ENCODE data around the gene ATP9A. TPM values are rescaled to one million over a fixed set of nuclear protein-coding genes. Genes with fewer than 3 reads are reported as not detected.
"Not testable (repeated sequence)": the region's sequence is repeated elsewhere in the genome, so short reads cannot be mapped to it uniquely, and the experiment has no call there.

ATP9A gene
- total RNA-seq, 1 donor from 2014 or later, result 31.1 TPM

DNA sequence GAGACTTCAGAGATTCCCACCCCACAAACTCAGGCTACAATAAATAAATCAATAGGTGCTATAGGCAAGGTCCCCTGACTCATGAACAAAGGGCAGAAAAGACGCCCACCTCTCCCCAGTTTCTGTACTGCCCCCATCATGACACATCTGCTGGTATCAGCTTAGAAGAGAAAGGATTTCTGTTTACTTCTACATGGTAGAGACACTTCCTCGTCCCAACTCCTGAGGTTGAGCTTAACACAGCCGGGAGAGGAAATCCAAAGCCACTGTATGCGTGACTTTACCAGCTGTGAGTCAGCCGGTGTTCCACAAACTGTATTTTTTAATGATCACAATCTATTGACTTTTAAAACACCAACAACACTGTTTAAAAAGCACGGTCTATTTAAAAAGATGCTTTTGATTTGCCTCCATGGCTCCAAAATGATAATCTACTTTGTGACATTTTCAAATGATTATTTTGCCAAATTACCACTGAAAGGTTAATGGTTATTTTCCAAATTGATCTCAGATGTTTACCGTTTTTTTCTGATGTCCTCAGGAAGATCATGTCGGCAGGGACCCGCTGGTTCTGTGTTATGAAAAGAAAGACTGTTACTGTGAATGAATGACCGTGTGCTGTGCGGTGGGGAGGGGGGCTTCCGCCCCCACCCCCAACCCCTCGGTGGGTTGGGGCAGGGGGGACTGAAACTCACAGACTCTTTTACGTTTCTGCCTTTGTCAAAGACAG lies 72.5 kb downstream of the ATP9A start:
- peak; percentile 69 for DNase-seq (ENCODE audit: low read depth, low spot score)

DNA sequence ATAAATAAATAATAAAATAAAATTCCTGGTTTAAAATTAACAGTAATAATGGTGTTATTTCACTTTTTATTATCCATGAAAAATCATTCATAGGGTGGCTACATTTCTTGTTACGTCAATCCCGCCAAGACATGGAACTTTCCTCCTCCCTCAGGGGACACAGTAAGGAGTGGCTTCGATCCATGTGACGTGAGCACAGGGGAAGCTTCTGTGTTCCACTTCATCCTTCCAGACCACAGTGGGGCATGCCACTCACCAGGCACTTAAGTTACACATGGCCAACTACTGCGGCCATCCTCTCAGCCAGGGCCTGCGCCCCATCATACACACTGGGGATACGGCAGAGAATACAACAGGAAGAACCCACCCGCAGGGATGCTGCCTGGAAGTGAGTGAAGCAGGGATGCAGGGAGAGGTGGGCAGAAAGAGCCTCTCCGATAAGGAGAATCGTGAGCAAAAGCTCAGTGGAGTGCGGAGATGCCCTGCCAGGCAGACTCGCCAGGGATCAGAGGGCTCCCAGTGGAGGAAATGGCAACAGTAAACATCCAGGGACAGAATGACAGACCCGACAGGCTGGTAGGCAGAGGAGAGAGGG lies 75.3 kb downstream of the ATP9A start:
- no peak for DNase-seq (ENCODE audit: low read depth, low spot score)

DNA sequence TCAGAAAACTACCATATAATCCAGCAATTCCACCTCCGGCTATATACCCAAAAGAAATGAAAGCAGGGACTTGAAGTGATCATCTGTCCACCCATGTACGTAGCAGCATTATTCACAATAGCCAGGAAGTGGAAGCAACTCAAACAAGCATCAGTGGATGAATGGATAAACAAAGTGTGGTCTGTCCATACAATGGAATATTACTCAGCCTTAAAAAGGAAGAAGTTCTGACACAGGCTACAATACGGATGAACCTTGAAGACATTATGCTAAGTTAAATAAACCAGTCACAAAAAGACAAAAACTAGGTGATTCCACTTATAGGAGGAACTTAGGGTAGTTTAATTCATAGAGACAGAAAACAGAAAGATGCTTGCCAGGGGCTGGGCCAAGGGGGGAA lies 76.5 kb downstream of the ATP9A start:
- DNase-seq (ENCODE audit: low read depth, low spot score), result no peak

DNA sequence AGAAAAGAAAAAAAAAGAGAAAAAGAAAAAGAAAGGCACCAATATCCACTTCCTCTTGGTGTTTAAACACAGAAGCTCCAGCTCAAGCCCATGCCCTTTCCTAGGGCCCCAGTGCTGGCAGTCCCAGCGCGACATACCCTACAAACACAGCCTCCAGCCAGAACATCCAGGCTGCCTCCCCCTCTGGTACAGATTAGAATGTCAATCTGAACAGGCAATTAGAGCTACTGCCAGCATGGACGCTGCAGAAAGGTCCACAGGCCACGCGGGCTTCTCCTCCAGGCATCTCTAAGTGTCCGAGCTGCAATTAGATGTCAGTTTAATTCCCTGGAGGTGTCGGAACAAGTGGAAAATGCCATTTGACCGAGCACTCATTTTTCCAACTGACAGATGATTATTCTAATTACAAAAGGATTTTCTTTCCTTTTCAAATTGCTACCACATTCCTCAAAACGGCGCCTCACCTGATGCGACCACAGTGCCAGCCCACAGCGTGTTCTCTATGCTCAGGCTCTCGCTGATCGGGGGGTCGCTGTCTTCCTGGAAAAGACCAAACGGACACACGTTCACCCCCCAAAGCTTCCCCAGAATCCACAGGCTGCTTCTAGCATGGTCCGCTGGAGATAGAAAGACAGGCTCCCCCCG lies 79.5 kb downstream of the ATP9A start:
- no peak for DNase-seq (ENCODE audit: low read depth, low spot score)

DNA sequence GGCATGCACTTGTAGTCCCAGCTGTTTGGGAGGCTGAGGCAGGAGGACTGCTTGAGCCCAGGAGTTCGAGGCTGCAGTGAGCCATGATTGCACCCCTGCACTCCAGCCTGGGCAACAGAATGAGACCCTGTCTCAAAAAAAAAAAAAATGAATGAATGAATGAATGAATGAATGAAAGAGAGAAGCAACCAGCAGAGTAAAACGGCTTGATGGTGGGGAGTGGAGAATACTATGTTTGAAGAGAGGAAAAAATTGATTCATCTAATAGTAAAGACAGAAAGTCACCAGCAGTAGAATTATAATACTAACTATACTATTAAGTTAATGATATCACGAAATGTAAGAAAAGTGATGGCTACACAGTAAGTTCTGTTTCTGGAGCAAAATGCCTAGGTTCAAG lies 80.6 kb downstream of the ATP9A start:
- DNase-seq (ENCODE audit: low read depth, low spot score), result no peak

DNA sequence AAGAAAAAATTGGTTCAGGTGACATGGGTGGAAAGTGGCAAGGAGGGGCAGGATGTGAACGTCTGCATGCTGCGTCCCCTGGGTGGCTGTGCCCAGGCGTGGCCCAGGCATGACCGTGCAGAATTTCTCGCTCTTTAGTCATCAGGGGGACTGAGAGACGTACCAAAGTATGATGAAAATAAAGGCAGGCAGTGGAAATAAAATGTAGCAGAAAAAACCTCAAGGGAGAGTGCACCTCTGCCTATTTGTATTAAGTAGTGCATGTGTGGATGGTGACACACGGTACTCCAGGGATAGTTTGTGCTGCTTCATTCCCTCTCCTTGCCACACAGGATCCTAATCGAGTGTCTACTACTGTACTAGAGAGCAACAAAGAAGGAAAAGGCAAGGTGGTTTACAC lies 81.1 kb downstream of the ATP9A start:
- no peak for DNase-seq (ENCODE audit: low read depth, low spot score)

DNA sequence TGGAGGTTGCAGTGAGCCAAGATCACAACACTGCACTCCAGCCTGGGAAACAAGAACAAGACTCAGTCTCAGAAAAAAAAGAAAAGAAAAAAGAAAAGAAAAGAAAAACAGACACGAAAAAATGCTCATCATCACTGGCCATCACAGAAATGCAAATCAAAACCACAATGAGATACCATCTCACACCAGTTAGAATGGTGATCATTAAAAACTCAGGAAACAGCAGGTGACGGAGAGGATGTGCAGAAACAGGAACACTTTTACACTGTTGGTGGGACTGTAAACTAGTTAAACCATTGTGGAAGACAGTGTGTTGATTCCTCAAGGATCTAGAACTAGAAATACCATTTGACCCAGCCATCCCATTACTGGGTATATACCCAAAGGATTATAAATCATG lies 82.7 kb downstream of the ATP9A start:
- not testable (repeated sequence) for DNase-seq (ENCODE audit: low read depth, low spot score)

DNA sequence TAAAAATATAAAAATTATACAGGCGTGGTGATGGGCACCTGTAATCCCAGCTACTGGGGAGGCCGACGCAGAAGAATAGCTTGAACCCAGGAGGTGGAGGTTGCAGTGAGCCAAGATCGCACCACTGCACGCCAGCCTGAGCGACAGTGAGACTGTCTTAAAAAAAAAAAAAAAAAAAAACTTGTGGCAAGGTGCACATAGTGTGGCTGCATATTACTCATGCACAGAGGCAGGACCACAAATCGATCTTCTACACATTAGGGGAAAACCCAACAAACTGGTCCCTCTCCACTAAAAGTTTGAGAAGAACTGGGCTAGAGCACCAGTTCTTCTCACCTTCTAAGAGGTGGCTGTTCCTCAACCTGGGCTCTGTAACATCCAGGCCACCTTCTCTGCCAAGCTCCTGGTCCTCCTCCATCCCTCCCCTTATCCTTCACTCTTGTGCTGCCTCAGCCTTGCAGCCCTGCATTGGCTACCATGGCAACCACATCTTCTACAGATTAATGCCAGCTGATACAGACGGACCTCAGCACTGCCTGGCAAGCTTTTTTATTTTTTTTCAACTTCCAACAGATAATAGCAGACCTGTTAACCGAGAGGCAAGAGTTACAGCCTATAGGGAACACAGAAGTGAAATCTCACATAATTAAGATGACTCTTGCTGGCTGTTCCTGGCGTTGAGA lies 88.0 kb downstream of the ATP9A start:
- no peak for DNase-seq (ENCODE audit: low read depth, low spot score)

DNA sequence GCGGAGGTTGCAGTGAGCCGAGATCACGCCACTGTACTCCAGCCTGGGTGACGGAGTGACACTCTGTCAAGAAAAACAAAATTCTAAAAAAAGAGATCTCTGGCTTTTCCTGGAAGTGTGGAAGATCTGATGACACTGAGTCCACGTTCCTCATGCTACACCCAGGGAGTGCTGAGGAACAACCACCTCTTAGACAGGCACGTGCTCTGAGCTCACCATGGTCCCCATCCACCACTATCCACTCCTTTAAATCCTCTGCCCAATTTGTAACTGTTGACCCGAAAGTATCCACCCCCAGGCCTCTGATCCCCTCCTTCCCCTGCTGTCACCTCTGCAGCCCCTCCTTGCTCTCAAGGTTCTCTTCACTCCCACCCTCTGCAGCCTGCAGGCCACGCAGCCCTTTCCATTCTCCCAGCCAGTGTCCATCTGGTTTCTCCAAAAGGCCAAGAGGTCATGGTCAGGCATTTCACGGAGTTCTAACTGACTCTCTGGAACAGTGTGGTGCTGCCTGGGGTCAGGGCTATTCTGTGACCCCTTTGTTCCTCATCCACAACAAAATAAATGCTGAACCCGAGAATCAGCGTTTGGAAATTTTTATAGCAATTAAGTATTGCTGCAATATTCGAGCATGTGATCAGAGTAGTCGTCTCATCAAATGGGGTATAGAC lies 88.8 kb downstream of the ATP9A start:
- DNase-seq (ENCODE audit: low read depth, low spot score), result no peak

DNA sequence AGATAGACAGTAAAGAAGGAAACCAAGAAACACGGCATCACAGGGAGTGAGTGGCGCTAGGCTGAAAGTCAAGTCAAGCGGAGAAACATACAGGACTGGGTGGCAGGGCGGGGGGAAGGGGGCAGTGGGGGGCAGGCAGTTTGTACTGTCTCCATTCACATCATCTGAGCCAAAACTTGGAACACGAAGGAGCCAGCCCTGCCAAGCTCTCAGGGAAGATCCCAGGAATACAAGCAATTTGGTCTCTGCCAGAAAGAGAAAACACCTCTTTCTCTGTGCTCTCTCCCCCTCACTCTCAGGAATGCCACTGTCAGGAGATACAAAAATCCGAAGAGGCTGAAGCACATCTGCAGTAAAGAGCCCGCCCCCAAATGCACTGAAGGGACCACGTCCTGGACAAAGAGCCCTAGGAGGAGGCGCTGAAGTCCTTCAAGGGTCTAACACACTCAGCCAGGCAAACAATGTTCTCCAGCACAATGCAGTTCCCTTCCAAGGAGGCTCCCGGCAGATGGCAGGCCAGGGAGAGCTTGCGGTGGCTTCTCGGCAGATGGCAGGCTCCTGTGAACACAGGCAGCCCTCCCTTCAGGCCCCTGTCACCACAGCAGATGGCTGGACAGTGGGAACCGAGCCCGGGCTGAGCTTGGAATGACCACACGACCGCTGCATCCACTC lies 90.0 kb downstream of the ATP9A start:
- DNase-seq (ENCODE audit: low read depth, low spot score), result no peak

DNA sequence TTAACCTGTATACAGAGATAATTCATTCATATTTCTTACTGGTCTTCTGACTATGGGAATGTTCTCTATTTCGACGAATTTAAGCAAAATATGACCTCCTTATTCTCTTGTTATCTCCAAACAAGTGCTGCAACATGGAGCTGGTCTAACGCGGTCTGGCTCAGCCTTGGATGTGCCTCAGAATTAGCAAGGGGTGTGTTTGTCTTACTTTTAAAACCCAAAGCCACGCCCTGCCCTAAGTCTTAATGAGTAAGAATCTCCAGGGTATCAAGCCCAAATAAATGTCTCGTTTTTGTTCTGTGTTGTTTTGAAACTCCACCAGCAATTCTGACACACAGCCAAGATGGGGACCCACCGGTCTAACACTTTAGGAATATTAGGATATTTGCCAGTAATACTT lies 99.2 kb downstream of the ATP9A start:
- no peak for DNase-seq (ENCODE audit: low read depth, low spot score)

DNA sequence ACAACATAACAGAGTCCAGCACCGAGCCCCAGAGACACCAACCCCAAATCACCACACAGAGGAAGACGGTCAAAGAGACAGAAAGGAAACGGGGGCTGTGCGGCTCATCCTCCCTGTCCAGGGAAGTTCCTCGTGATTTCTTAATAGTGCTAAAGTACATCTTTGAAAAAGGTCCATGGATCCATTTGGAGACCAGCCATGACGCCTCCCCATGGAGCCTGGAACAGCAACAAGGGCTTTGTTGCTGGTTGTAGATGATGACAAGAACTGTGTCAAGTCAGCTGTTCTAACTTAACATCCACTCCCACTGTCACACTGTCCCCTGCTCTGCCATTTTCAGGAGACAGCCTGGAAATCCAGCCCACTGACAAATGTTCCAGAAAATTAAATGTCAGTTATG lies 99.7 kb downstream of the ATP9A start:
- DNase-seq (ENCODE audit: low read depth, low spot score), result no peak

DNA sequence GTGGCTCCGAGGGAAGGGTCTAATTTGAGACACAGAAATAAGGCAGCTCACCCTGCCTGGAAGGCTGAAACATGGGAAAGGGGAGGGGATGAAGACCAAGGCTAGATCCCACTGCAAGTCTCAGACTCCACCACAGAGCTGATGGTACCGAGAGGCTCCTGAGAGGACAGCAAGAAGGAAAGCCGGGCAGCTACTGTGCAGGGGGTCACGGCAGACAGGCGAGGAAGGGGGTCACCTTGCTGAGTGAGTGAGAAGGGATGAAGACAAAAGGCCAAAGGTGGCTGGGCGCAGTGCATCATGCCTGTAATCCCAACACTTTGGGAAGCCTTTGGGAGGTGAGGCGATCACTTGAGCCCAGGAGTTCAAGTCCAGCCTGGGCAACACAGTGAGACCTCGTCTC lies 100.7 kb downstream of the ATP9A start:
- DNase-seq (ENCODE audit: low read depth, low spot score), result no peak

DNA sequence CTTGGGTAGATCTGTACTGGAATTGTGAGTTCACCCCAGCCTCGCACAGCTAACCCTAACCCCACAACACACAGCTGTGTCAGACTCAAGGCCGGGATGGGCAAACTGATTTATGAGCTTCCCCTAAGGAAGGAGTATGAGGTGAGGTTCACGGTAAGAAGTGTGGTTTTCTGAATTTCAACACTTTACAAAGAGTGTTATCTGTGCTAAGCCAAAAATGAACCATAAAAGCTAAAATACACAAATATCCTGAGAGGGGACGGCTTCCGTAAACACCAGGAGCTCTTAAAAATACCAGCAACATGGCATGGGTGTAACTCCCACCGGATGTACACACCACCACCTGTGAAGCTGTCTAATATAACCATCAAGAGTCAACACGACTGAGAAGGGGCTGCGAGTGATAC lies 101.2 kb downstream of the ATP9A start:
- no peak for DNase-seq (ENCODE audit: low read depth, low spot score)

DNA sequence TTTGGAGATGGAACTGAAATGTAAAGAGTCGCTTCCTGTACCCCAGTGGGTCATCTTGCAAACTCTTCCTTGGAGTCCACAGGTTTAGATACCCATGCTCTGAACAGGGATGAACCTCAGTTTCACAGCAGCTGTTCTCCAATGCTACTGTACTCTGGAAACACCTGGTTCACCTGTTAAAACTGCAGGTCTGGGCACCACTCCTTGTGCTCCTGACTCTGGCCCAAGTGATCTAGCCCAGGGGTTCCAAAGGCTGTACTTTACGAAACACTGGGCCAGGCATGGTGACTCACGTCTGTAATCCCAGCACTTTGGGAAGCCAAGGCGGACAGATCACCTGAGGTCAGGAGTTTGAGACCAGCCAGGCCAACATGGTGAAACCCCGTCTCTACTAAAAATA lies 102.1 kb downstream of the ATP9A start:
- DNase-seq (ENCODE audit: low read depth, low spot score), result no peak

DNA sequence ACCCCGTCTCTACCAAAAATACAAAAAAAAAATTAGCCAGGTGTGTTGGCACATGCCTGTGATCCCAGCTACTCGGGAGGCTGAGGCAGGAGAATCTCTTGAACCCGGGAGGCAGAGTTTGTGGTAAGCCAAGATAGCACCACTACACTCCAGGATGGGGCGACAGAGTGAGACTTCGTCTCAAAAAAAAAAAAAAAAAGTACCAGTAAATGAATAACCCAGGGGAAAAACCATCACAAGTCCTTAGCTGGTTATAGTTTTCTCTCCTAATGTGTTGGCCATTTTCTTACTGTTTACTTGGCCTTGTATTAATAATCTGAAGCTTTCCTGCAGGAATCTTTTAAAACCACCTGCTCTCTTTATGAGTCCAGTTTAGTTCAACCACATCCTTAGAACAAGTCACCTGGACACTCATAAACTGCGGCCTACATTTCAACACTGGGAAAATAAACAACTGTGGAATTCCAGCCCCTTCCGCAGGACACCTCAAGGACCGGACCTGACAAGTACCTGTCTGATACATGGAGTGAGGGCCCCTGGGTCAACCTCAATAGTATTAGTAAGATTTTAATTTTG lies 102.6 kb downstream of the ATP9A start:
- DNase-seq (ENCODE audit: low read depth, low spot score), result no peak

DNA sequence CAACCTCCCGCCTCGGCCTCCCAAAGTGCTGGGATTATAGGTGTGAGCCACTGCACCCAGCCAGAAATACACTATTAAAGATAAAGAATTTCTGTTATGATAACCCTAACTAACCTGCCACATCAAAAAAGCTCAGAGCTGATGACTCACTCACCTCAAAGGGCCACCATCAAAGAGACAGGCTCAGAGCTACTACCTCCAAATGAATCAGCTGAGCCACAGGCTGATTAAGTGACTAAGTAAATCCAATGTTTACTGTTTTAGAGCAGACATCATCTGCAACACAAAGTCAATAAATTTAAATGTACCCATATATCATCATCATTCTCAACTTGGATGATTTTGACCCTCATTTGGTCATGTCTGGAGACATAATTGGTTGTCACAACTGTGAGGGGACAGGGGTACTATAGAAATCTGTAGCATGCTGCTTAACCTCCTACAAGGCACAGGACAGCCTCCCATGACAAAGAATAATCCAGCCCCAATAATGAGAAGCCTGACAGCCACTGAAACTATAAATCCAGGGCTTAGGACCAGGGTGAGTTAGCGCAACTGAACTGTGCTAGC lies 106.5 kb downstream of the ATP9A start:
- no peak for DNase-seq (ENCODE audit: low read depth, low spot score)

DNA sequence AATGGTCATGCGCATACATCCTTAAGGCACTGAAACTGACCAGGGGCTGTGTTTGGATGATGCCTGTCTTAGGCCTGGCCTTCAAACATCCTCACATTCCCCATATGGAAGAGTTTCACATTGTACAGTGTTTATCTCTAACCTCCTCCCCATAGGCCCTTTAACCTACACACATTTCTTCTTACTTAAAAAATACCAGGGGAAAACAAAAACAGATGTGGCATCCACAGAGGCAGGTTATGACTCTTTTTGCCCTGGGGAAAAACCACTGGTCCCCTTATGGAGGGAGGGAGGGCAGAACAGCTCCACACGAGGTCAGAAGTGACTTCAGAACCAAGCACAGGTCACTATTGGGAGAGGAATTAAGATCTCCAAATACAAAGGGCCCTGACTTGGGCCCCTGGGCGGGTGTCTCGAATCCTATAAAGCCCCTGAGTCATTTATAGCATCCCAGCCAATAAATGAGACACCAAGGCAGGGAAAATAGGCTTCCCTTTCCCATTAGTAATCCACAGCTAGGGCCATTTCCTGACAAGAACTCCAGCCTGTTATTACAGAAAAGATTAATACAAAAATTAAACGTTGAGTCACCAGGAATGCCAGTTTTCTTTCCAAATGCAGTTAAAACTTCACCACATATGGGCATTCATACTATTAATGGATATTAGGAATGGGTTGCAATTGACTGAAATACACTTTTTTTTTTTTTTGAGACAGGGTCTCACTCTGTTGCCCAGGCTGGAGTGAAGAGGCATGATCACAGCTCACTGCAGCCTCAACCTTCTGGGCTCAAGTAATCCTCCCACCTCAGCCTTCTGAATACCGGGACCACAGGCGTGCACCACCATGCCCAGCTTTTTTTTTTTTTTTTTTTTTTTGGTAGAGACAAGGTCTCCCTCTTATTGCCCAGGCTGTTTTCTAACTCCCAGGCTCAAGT lies 107.2 kb downstream of the ATP9A start:
- peak; percentile 82 for DNase-seq (ENCODE audit: low read depth, low spot score)

DNA sequence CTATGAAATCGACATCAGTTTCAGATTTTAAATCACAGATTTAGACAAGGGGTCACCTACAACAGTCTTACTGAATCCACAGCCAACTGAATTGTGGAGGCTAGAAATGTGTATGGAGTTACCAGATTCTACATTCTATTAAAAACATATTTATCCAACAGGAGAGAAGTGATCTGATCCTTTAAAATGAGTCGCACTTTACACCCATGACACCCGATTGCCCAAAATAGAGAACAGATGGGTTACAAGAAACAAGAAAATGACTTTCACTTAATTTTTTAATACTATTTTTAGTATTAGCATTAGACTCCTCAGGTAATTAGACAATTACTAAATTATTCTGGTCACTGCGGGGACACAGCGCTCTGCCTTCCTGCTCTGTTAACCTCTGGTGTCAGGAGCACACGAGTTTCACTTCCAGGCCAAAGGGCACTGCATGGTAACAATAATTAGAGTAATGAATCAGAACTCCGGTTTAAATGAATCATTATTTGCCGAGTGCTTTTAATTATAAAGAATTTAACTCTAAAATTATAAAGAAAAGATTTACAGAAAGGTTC lies 108.6 kb downstream of the ATP9A start:
- DNase-seq (ENCODE audit: low read depth, low spot score), result no peak

Data from pulmonary artery endothelial cell (primary cell).